ENCODE results near the gene TRIM15. TPM values are rescaled to one million over a fixed set of nuclear protein-coding genes. Genes with fewer than 3 reads are reported as not detected.

Gene TRIM15
- total and polyA plus RNA-seq, 9 of the 15 experiments (the other 6 are each of a cell fraction or from before 2014, with no cell fraction given), result 0.06 to 2.6 (median 0.83) TPM

GRCh38 chr6:30207619-30208295 lies 44.4 kb downstream of the TRIM15 start (continued):
- TF ChIP-seq ZNF318 (IDR thresholded peaks at IDR 0.05; ENCODE audit: borderline replicate concordance in 1 of 2, low read depth in 1 of 2) (no peak), ARID4B (CRISPR knock-in tag; IDR thresholded peaks at IDR 0.05) (no peak), THAP12 (CRISPR knock-in tag; IDR thresholded peaks at IDR 0.05) (no peak), TSHZ1 (CRISPR knock-in tag; IDR thresholded peaks at IDR 0.05) (no peak), ZFP36 (IDR thresholded peaks at IDR 0.05; ENCODE audit: low read depth, low read length, partially characterized antibody) (no peak), ZNF253 (CRISPR knock-in tag; conservative IDR thresholded peaks at IDR 0.05) (no peak), PTRF (tag; IDR thresholded peaks at IDR 0.05) (no peak)

Data from K562 (cell line).